ENCODE measurements around the gene NIPAL1.

NIPAL1 gene

GRCh38 chr4:48046059-48046458, 29.5 kb downstream of the NIPAL1 start:
- no peak for TF ChIP-seq CTCF (conservative IDR thresholded peaks at IDR 0.05; ENCODE audit: low read depth)
- no peak overlapping the region for H3K27ac ChIP-seq
- POLR2A ChIA-PET (ENCODE audit: low non-redundant PET): no interaction called here
- CTCF ChIA-PET: no interaction called here
- no peak for DNase-seq (ENCODE audit: low spot score)

- TF ChIP-seq CTCF (conservative IDR thresholded peaks at IDR 0.05; ENCODE audit: low read depth): no peak
- no peak overlapping the region for H3K27ac ChIP-seq
- DNase-seq (ENCODE audit: low spot score): no peak
- POLR2A ChIA-PET (ENCODE audit: low non-redundant PET): no interaction called here
- CTCF ChIA-PET: interaction anchor here (0.5 to 0.7 kb wide), 2 partner anchors 13 to 61 kb away, joined by 3 read pairs; no protein-coding TSS in a partner anchor
Measured at GRCh38 chr4:48047421-48047844, 30.9 kb downstream of the NIPAL1 start.

GRCh38 chr4:48047896-48048295, 31.3 kb downstream of the NIPAL1 start:
- no peak for DNase-seq (ENCODE audit: low spot score)
- ChIA-PET POLR2A (ENCODE audit: low non-redundant PET) (no interaction called here), CTCF (interaction anchor here (0.5 kb wide), 1 partner anchor 61 kb away, joined by 3 read pairs; no protein-coding TSS in a partner anchor)
- H3K27ac ChIP-seq: no peak overlapping the region
- TF ChIP-seq CTCF (conservative IDR thresholded peaks at IDR 0.05; ENCODE audit: low read depth): no peak

GRCh38 chr4:48049483-48049882, 32.9 kb downstream of the NIPAL1 start:
- no peak overlapping the region for H3K27ac ChIP-seq
- no peak for TF ChIP-seq CTCF (conservative IDR thresholded peaks at IDR 0.05; ENCODE audit: low read depth)
- no peak for DNase-seq (ENCODE audit: low spot score)
- CTCF ChIA-PET: no interaction called here
- POLR2A ChIA-PET (ENCODE audit: low non-redundant PET): no interaction called here

- POLR2A ChIA-PET (ENCODE audit: low non-redundant PET): no interaction called here
- no peak for DNase-seq (ENCODE audit: low spot score)
- H3K27ac ChIP-seq: no peak overlapping the region
- CTCF ChIA-PET: interaction anchor here (1.1 to 1.3 kb wide), 2 partner anchors 47 to 118 kb away, joined by 3 to 4 read pairs; no protein-coding TSS in a partner anchor
- TF ChIP-seq CTCF (conservative IDR thresholded peaks at IDR 0.05; ENCODE audit: low read depth): no peak
Measured at GRCh38 chr4:48051078-48051477, 34.5 kb downstream of the NIPAL1 start.

GRCh38 chr4:48058617-48059530, 42.3 kb downstream of the NIPAL1 start:
- ChIA-PET CTCF (interaction anchor here (0.6 kb wide), 1 partner anchor 226 kb away, joined by 3 read pairs; no protein-coding TSS in a partner anchor), POLR2A (ENCODE audit: low non-redundant PET) (no interaction called here)
- DNase-seq (ENCODE audit: low spot score): no peak
- no peak overlapping the region for H3K27ac ChIP-seq
- no peak for TF ChIP-seq CTCF (conservative IDR thresholded peaks at IDR 0.05; ENCODE audit: low read depth)
